ENCODE measurements around the gene PLAC8L1.

DNA sequence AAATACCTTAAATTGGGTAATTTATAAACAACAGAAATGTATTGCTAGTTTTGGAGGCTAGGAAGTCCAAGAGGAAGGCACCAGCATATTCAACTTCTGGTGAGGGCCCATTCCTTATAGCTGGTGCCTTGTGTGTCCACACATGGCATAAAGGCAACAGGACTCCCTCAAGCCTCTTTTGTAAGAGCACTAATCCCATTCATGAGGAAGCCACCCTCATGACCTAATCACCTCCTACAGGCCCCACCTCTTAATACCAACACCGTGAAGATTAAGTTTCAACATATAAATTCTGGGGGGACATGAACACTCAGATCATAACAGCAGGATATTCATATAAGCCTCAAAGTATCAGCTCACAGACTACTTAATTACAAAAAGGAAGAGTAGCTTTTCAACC is 4.0 kb upstream of the PLAC8L1 start:
- TF ChIP-seq CTCF (IDR thresholded peaks at IDR 0.05) (no peak), POLR2A (IDR thresholded peaks at IDR 0.05) (no peak)
